Measurements from ENCODE around the gene ACYP1.
A peak's percentile ranks its signal among the peaks of the same experiment; 100 is the strongest.

The ACYP1 gene

GRCh38 chr14:75091251-75091650 lies 27.4 kb upstream of the ACYP1 start:
- no peak for DNase-seq
- peaks cover 56% of the 10 kb centered on the region for H3K36me3 ChIP-seq (ENCODE audit: control insufficient read depth, insufficient read depth, low read length)
- H3K9me3 ChIP-seq (ENCODE audit: control insufficient read depth, low read length): no peaks in the 10 kb centered on the region
- H3K27ac ChIP-seq (ENCODE audit: insufficient read depth, low read length, poor library complexity, severe bottlenecking): no peak overlapping the region
- H3K4me3 ChIP-seq (ENCODE audit: insufficient read depth, low read depth, low read length, poor library complexity, severe bottlenecking): no peak overlapping the region
- H3K4me1 ChIP-seq (ENCODE audit: control insufficient read depth, insufficient read depth, low read length, poor library complexity, severe bottlenecking): no peaks in the 10 kb centered on the region
- no peaks in the 10 kb centered on the region for H3K27me3 ChIP-seq (replicated peaks; ENCODE audit: control insufficient read depth, insufficient read depth, low read length, poor library complexity, severe bottlenecking)

DNA sequence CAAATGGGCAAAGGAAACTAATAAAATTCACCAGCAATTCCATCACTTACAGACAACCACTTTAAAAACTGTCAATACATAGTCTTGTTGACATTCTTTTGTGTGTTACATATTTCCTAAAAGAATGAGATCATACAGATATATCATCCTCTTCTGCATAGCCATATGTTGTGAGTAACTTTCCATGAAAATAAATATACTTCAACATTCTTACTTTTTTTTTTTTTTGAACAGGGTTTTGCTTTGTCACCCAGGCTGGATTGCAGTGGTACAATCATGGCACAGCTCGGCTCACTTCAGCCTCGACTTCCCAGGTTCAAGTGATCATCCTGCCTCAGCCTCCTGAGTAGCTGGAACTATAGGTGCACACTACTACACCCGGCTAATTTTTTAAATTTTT lies 26.5 kb upstream of the ACYP1 start:
- no peak for DNase-seq
- peaks cover 58% of the 10 kb centered on the region for H3K36me3 ChIP-seq (ENCODE audit: control insufficient read depth, insufficient read depth, low read length)
- no peak overlapping the region for H3K4me3 ChIP-seq (ENCODE audit: insufficient read depth, low read depth, low read length, poor library complexity, severe bottlenecking)
- no peak overlapping the region for H3K27ac ChIP-seq (ENCODE audit: insufficient read depth, low read length, poor library complexity, severe bottlenecking)
- H3K4me1 ChIP-seq (ENCODE audit: control insufficient read depth, insufficient read depth, low read length, poor library complexity, severe bottlenecking): no peaks in the 10 kb centered on the region
- H3K9me3 ChIP-seq (ENCODE audit: control insufficient read depth, low read length): no peaks in the 10 kb centered on the region
- H3K27me3 ChIP-seq (replicated peaks; ENCODE audit: control insufficient read depth, insufficient read depth, low read length, poor library complexity, severe bottlenecking): no peaks in the 10 kb centered on the region

DNA sequence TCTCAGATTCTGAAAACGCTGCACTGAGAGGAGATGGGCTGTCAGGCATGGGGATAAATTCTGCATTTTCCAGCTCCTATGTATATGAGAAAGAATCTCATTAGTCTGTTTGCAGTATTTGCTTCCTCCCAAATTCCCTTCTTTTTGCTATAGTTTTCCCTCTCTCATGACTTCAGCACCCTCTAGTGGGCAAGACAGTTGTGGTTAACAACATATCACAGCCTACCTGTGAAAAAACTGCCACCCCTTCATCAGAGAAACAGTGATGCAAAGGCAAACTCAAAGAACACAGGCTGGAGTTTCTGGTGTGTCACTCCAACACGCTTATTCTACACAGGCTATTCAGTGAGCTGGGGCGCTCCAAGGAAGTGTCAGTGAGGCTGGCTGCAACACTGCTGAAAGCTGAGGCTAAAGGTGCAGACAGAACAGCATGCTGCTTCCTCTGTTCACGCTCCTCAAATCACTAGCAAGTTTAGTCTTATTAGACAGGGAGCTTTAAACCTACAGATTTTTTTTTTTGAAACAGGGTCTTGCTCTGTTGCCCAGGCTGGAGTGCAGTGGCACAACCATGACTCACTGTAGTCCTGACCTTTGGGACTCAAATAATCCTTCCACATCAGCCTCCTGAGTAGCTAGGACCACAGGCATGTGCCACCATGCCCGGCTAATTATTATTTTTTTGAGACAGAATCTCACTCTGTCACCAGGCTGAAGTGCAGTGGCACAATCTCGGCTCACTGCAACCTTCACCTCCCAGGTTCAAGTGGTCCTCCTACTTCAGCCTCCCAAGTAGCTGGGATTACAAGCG lies 24.9 kb upstream of the ACYP1 start:
- Histone ChIP-seq H3K9me3 (ENCODE audit: control insufficient read depth, low read length) (no peaks in the 10 kb centered on the region), H3K4me3 (ENCODE audit: insufficient read depth, low read depth, low read length, poor library complexity, severe bottlenecking) (no peak overlapping the region), H3K4me1 (ENCODE audit: control insufficient read depth, insufficient read depth, low read length, poor library complexity, severe bottlenecking) (no peaks in the 10 kb centered on the region), H3K27me3 (replicated peaks; ENCODE audit: control insufficient read depth, insufficient read depth, low read length, poor library complexity, severe bottlenecking) (no peaks in the 10 kb centered on the region), H3K36me3 (ENCODE audit: control insufficient read depth, insufficient read depth, low read length) (peaks cover 58% of the 10 kb centered on the region), H3K27ac (ENCODE audit: insufficient read depth, low read length, poor library complexity, severe bottlenecking) (no peak overlapping the region)
- DNase-seq: peak in 1 of 3 donors; percentile 33

DNA sequence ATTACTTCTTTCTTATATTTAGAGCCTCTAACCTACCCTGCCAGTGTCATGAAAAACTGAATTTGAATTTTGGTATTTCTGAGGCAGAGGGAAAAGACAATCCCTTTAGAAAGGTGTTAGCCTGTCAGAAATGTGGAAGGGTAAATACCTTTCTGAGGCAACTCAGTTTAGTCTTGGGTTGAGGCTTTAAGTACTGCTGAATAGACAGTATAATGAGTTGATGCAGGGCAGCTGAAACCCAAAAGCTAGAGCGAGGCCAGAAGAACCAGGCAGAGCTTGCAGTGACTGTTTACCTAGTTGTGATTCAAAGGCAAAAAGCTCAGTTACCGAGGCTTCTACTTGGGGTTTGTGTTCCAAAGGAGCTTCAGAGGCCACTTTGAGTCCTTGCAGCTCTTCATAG lies 24.3 kb upstream of the ACYP1 start:
- H3K27me3 ChIP-seq (replicated peaks; ENCODE audit: control insufficient read depth, insufficient read depth, low read length, poor library complexity, severe bottlenecking): no peaks in the 10 kb centered on the region
- H3K4me3 ChIP-seq (ENCODE audit: insufficient read depth, low read depth, low read length, poor library complexity, severe bottlenecking): no peak overlapping the region
- H3K9me3 ChIP-seq (ENCODE audit: control insufficient read depth, low read length): no peaks in the 10 kb centered on the region
- no peak for DNase-seq
- no peaks in the 10 kb centered on the region for H3K4me1 ChIP-seq (ENCODE audit: control insufficient read depth, insufficient read depth, low read length, poor library complexity, severe bottlenecking)
- peaks cover 62% of the 10 kb centered on the region for H3K36me3 ChIP-seq (ENCODE audit: control insufficient read depth, insufficient read depth, low read length)
- no peak overlapping the region for H3K27ac ChIP-seq (ENCODE audit: insufficient read depth, low read length, poor library complexity, severe bottlenecking)

DNA sequence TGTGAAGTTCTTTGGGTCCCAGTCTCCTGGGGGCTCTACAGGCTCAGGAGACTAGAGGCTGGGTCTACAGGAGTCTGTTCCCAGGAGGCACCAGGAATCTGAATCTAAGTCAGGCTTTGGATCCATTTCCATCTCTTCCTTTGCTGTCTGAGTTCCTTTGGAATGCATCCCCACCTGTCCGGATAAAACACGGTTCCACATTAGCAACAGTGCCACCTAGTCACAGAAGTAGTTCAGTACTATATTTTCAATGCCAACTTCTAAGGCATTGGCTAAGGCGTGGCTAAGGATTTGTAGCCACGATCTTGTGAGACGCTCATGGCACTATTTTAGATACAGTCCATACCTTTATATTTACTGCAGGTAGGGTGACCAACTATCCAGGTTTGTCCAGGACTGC lies 20.7 kb upstream of the ACYP1 start:
- Histone ChIP-seq H3K4me1 (ENCODE audit: control insufficient read depth, insufficient read depth, low read length, poor library complexity, severe bottlenecking) (no peaks in the 10 kb centered on the region), H3K4me3 (ENCODE audit: insufficient read depth, low read depth, low read length, poor library complexity, severe bottlenecking) (no peak overlapping the region), H3K27me3 (replicated peaks; ENCODE audit: control insufficient read depth, insufficient read depth, low read length, poor library complexity, severe bottlenecking) (no peaks in the 10 kb centered on the region), H3K9me3 (ENCODE audit: control insufficient read depth, low read length) (no peaks in the 10 kb centered on the region), H3K27ac (ENCODE audit: insufficient read depth, low read length, poor library complexity, severe bottlenecking) (no peak overlapping the region), H3K36me3 (ENCODE audit: control insufficient read depth, insufficient read depth, low read length) (peaks cover 56% of the 10 kb centered on the region)
- no peak for DNase-seq

- H3K4me1 ChIP-seq (ENCODE audit: control insufficient read depth, insufficient read depth, low read length, poor library complexity, severe bottlenecking): no peaks in the 10 kb centered on the region
- no peaks in the 10 kb centered on the region for H3K27me3 ChIP-seq (replicated peaks; ENCODE audit: control insufficient read depth, insufficient read depth, low read length, poor library complexity, severe bottlenecking)
- H3K9me3 ChIP-seq (ENCODE audit: control insufficient read depth, low read length): no peaks in the 10 kb centered on the region
- no peak overlapping the region for H3K4me3 ChIP-seq (ENCODE audit: insufficient read depth, low read depth, low read length, poor library complexity, severe bottlenecking)
- peaks cover 55% of the 10 kb centered on the region for H3K36me3 ChIP-seq (ENCODE audit: control insufficient read depth, insufficient read depth, low read length)
- H3K27ac ChIP-seq (ENCODE audit: insufficient read depth, low read length, poor library complexity, severe bottlenecking): no peak overlapping the region
- no peak for DNase-seq
Observed at GRCh38 chr14:75083271-75083670, 19.4 kb upstream of the ACYP1 start.

GRCh38 chr14:75081660-75082229 lies 17.9 kb upstream of the ACYP1 start:
- no peak overlapping the region for H3K27ac ChIP-seq (ENCODE audit: insufficient read depth, low read length, poor library complexity, severe bottlenecking)
- no peaks in the 10 kb centered on the region for H3K4me1 ChIP-seq (ENCODE audit: control insufficient read depth, insufficient read depth, low read length, poor library complexity, severe bottlenecking)
- no peaks in the 10 kb centered on the region for H3K9me3 ChIP-seq (ENCODE audit: control insufficient read depth, low read length)
- no peak for DNase-seq
- no peaks in the 10 kb centered on the region for H3K27me3 ChIP-seq (replicated peaks; ENCODE audit: control insufficient read depth, insufficient read depth, low read length, poor library complexity, severe bottlenecking)
- no peak overlapping the region for H3K4me3 ChIP-seq (ENCODE audit: insufficient read depth, low read depth, low read length, poor library complexity, severe bottlenecking)
- peaks cover 40% of the 10 kb centered on the region for H3K36me3 ChIP-seq (ENCODE audit: control insufficient read depth, insufficient read depth, low read length)

DNA sequence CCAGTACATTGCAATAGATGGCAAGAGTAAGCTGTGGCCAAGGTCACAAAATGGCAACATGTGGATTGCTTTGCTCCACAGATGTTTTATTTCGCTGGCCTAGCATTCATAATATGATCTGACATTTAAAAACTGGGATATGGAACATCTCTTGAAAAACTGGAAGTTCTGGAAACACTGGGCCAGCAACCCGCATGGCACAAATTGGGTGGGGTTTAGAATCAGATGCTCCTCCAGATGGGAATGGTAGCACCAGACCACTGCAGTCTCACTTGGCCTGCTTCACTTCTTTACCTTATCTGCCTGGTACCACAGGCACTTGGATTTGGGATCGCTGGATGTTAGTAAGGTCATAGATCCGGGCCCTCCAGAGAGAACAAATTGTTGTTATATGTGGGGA lies 15.7 kb upstream of the ACYP1 start:
- Histone ChIP-seq H3K27me3 (replicated peaks; ENCODE audit: control insufficient read depth, insufficient read depth, low read length, poor library complexity, severe bottlenecking) (no peaks in the 10 kb centered on the region), H3K9me3 (ENCODE audit: control insufficient read depth, low read length) (no peaks in the 10 kb centered on the region), H3K27ac (ENCODE audit: insufficient read depth, low read length, poor library complexity, severe bottlenecking) (no peak overlapping the region), H3K4me1 (ENCODE audit: control insufficient read depth, insufficient read depth, low read length, poor library complexity, severe bottlenecking) (no peaks in the 10 kb centered on the region), H3K36me3 (ENCODE audit: control insufficient read depth, insufficient read depth, low read length) (peaks cover 20% of the 10 kb centered on the region), H3K4me3 (ENCODE audit: insufficient read depth, low read depth, low read length, poor library complexity, severe bottlenecking) (no peak overlapping the region)
- no peak for DNase-seq

- H3K27me3 ChIP-seq (replicated peaks; ENCODE audit: control insufficient read depth, insufficient read depth, low read length, poor library complexity, severe bottlenecking): no peaks in the 10 kb centered on the region
- H3K4me1 ChIP-seq (ENCODE audit: control insufficient read depth, insufficient read depth, low read length, poor library complexity, severe bottlenecking): no peaks in the 10 kb centered on the region
Observed at GRCh38 chr14:75077794-75078193, 14.0 kb upstream of the ACYP1 start.

GRCh38 chr14:75070383-75070782 lies 6.6 kb upstream of the ACYP1 start:
- DNase-seq: no peak

More at GRCh38 chr14:75077794-75078193, 14.0 kb upstream of the ACYP1 start:
- DNase-seq: no peak
- Histone ChIP-seq H3K4me3 (ENCODE audit: insufficient read depth, low read depth, low read length, poor library complexity, severe bottlenecking) (no peak overlapping the region), H3K36me3 (ENCODE audit: control insufficient read depth, insufficient read depth, low read length) (peaks cover 5% of the 10 kb centered on the region), H3K27ac (ENCODE audit: insufficient read depth, low read length, poor library complexity, severe bottlenecking) (no peak overlapping the region), H3K9me3 (ENCODE audit: control insufficient read depth, low read length) (no peaks in the 10 kb centered on the region)

More at GRCh38 chr14:75070383-75070782, 6.6 kb upstream of the ACYP1 start:
- H3K36me3 ChIP-seq (ENCODE audit: control insufficient read depth, insufficient read depth, low read length): no peaks in the 10 kb centered on the region
- H3K4me1 ChIP-seq (ENCODE audit: control insufficient read depth, insufficient read depth, low read length, poor library complexity, severe bottlenecking): peaks cover 8% of the 10 kb centered on the region
- no peaks in the 10 kb centered on the region for H3K9me3 ChIP-seq (ENCODE audit: control insufficient read depth, low read length)
- H3K4me3 ChIP-seq (ENCODE audit: insufficient read depth, low read depth, low read length, poor library complexity, severe bottlenecking): no peak overlapping the region
- H3K27ac ChIP-seq (ENCODE audit: insufficient read depth, low read length, poor library complexity, severe bottlenecking): no peak overlapping the region
- H3K27me3 ChIP-seq (replicated peaks; ENCODE audit: control insufficient read depth, insufficient read depth, low read length, poor library complexity, severe bottlenecking): no peaks in the 10 kb centered on the region
